H9 (cell line): Measurements from ENCODE around the gene FMN1. TPM values are rescaled to one million over a fixed set of nuclear protein-coding genes. Genes with fewer than 3 reads are reported as not detected.

Source experiments
- DNase-seq: peaks from one replicate; pipeline ENCODE4 v3.0.0-alpha.2; 2017
- H2AFZ ChIP-seq: one replicate; pipeline ENCODE4 v1.6.1; 2013; ENCODE audit warnings: mild to moderate bottlenecking, low read length, control low read depth, moderate library complexity
- H2AK5ac ChIP-seq: 2 replicates; pipeline ENCODE4 v1.6.1; 2013; ENCODE audit warnings: low read length, control low read depth, mixed read lengths; ENCODE audit not compliant: insufficient read length
- H2BK120ac ChIP-seq: one replicate; pipeline ENCODE4 v1.6.1; 2013; ENCODE audit warnings: low read depth, mild to moderate bottlenecking, low read length, control low read depth, inconsistent platforms; ENCODE audit not compliant: poor library complexity, severe bottlenecking
- H2BK12ac ChIP-seq: 2 replicates; pipeline ENCODE4 v1.6.1; 2013; ENCODE audit warnings: low read length, control low read depth, mixed read lengths, low read depth; ENCODE audit not compliant: insufficient read length
- H2BK15ac ChIP-seq: 2 replicates; pipeline ENCODE4 v1.6.1; 2013; ENCODE audit warnings: low read depth, low read length, control low read depth
- H2BK20ac ChIP-seq: one replicate; pipeline ENCODE4 v1.6.1; 2013; ENCODE audit warnings: low read depth, mild to moderate bottlenecking, low read length, control low read depth, inconsistent platforms; ENCODE audit not compliant: poor library complexity, severe bottlenecking
- H2BK5ac ChIP-seq: 2 replicates; pipeline ENCODE4 v1.6.1; 2013; ENCODE audit warnings: low read length, control low read depth, mixed read lengths; ENCODE audit not compliant: insufficient read length
- H3K14ac ChIP-seq: 2 replicates; pipeline ENCODE4 v1.6.1; 2013; ENCODE audit warnings: low read length, control low read depth; ENCODE audit not compliant: insufficient read depth
- H3K18ac ChIP-seq: 2 replicates; pipeline ENCODE4 v1.6.1; 2013; ENCODE audit warnings: low read depth, mild to moderate bottlenecking, mixed read lengths, low read length, control low read depth; ENCODE audit not compliant: insufficient read length
- H3K23ac ChIP-seq: 2 replicates; pipeline ENCODE4 v1.6.1; 2013; ENCODE audit warnings: low read length, control low read depth, mixed read lengths, low read depth; ENCODE audit not compliant: insufficient read length
- H3K23me2 ChIP-seq: 2 replicates; pipeline ENCODE4 v1.6.1; 2013; ENCODE audit warnings: low read depth, mild to moderate bottlenecking, mixed read lengths, low read length, control low read depth; ENCODE audit not compliant: insufficient read length, poor library complexity, severe bottlenecking
- H3K27ac ChIP-seq: 2 replicates; pipeline ENCODE4 v1.5.1; 2013; ENCODE audit warnings: low read length, control low read depth, mixed read lengths, low read depth; ENCODE audit not compliant: insufficient read length
- H3K27me3 ChIP-seq: 2 replicates; pipeline ENCODE4 v1.6.1; 2013; ENCODE audit warnings: low read length, control low read depth, inconsistent platforms; ENCODE audit not compliant: insufficient read depth
- H3K4ac ChIP-seq: 2 replicates; pipeline ENCODE4 v1.6.1; 2013; ENCODE audit warnings: low read depth, mild to moderate bottlenecking, control low read depth, inconsistent platforms, low read length, moderate library complexity
- H3K4me1 ChIP-seq: 2 replicates; pipeline ENCODE4 v1.6.1; 2013; ENCODE audit warnings: low read length, control low read depth, inconsistent platforms; ENCODE audit not compliant: insufficient read depth
- H3K4me2 ChIP-seq: 2 replicates; pipeline ENCODE4 v1.6.1; 2013; ENCODE audit warnings: low read length, control low read depth, mixed read lengths; ENCODE audit not compliant: insufficient read length, insufficient read depth
- H3K56ac ChIP-seq: 2 replicates; pipeline ENCODE4 v1.6.1; 2013; ENCODE audit warnings: low read depth, mild to moderate bottlenecking, mixed read lengths, low read length, control low read depth; ENCODE audit not compliant: insufficient read length
- H3K79me1 ChIP-seq: 2 replicates; pipeline ENCODE4 v1.6.1; 2013; ENCODE audit warnings: low read depth, mild to moderate bottlenecking, moderate library complexity, low read length, control low read depth, inconsistent platforms; ENCODE audit not compliant: insufficient read depth, poor library complexity, severe bottlenecking
- H3K79me2 ChIP-seq: 2 replicates; pipeline ENCODE4 v1.6.1; 2013; ENCODE audit warnings: low read length, control low read depth, inconsistent platforms; ENCODE audit not compliant: insufficient read depth
- H3K9ac ChIP-seq: 2 replicates; pipeline ENCODE4 v1.6.1; 2013; ENCODE audit warnings: low read length, control low read depth, mixed read lengths; ENCODE audit not compliant: insufficient read length; ENCODE audit errors: extremely low read depth
- H3K9me3 ChIP-seq: one replicate; pipeline ENCODE4 v1.6.1; 2013; ENCODE audit warnings: low read depth, low read length, inconsistent platforms; ENCODE audit not compliant: control insufficient read depth
- H3T11ph ChIP-seq: one replicate; pipeline ENCODE4 v1.6.1; 2013; ENCODE audit warnings: mild to moderate bottlenecking, low read length, control low read depth, inconsistent platforms
- H4K20me1 ChIP-seq: one replicate; pipeline ENCODE4 v1.6.1; 2013; ENCODE audit not compliant: control insufficient read depth, insufficient read length, insufficient read depth
- H4K5ac ChIP-seq: 2 replicates; pipeline ENCODE4 v1.6.1; 2013; ENCODE audit warnings: low read depth, mild to moderate bottlenecking, mixed read lengths, low read length, control low read depth; ENCODE audit not compliant: insufficient read length
- H4K8ac ChIP-seq: replicated peaks from 2 replicates; pipeline ENCODE4 v1.6.1; 2013; ENCODE audit warnings: low read length, control low read depth, mixed read lengths, low read depth; ENCODE audit not compliant: insufficient read length
- H4K91ac ChIP-seq: 2 replicates; pipeline ENCODE4 v1.6.1; 2013; ENCODE audit warnings: low read depth, mild to moderate bottlenecking, moderate library complexity, mixed read lengths, low read length, control low read depth; ENCODE audit not compliant: insufficient read length
- H3K27ac Mint-ChIP-seq, 3 experiments: 2 replicates in 2 of 3; 3 replicates in 1 of 3; pipeline ENCODE4 v1.8.0; 2020 to 2021; ENCODE audit warnings: mixed read lengths in 3 of 3, mild to moderate bottlenecking in 1 of 3, moderate library complexity in 1 of 3
- H3K27me3 Mint-ChIP-seq: 2 replicates; pipeline ENCODE4 v1.8.0; 2021; ENCODE audit warnings: low read depth, mild to moderate bottlenecking, moderate library complexity, mixed read lengths
- H3K36me3 Mint-ChIP-seq, 3 experiments: 2 replicates in 2 of 3; 3 replicates in 1 of 3; pipeline ENCODE4 v1.8.0; 2020 to 2021; ENCODE audit warnings: low read depth in 3 of 3, mixed read lengths in 3 of 3; ENCODE audit not compliant: insufficient read depth in 1 of 3
- H3K4me1 Mint-ChIP-seq, 2 experiments: 2 replicates each; pipeline ENCODE4 v1.8.0; 2020; ENCODE audit warnings: mixed read lengths in 2 of 2
- H3K4me3 Mint-ChIP-seq, 2 experiments: 2 replicates in 1 of 2; 3 replicates in 1 of 2; pipeline ENCODE4 v1.8.0; 2020 to 2021; ENCODE audit warnings: mild to moderate bottlenecking in 2 of 2, mixed read lengths in 2 of 2, moderate library complexity in 1 of 2
- H3K9me3 Mint-ChIP-seq, 2 experiments: 2 replicates in 1 of 2; 3 replicates in 1 of 2; pipeline ENCODE4 v1.8.0; 2020; ENCODE audit warnings: mild to moderate bottlenecking in 2 of 2, mixed read lengths in 2 of 2, moderate library complexity in 1 of 2
- CTCF ChIP-seq: fragments of 200-600 bp; sonication (generic); conservative IDR thresholded peaks from 3 replicates; pipeline ENCODE4 v1.8.0; 2021; ENCODE audit warnings: antibody characterized with exemption, mild to moderate bottlenecking
- WGBS: extraction: QIAGEN DNeasy Blood & Tissue Kit; methylation state at CpG from one replicate; pipeline ENCODE4 v1.1.7; 2013; ENCODE audit warnings: missing lambda C conversion rate, low lambda C conversion rate, mixed read lengths; ENCODE audit not compliant: insufficient read length; ENCODE audit errors: extremely low coverage; 5-methylcytosine and 5-hydroxymethylcytosine counted together
- total RNA-seq: library from RNA; stranded (reverse); gene quantifications from 2 replicates; pipeline ENCODE4 v1.2.1, GENCODE V29; 2021

FMN1 gene
- total RNA-seq, 1 experiment from 2014 or later: 1.9 TPM

GRCh38 chr15:33064878-33065277, 129.6 kb downstream of the FMN1 start:
- no peak overlapping the region for H3K4me2 ChIP-seq

More at GRCh38 chr15:33064878-33065277, 129.6 kb downstream of the FMN1 start:
- no peak for DNase-seq
- H3T11ph ChIP-seq: no peak overlapping the region
- no peak overlapping the region for H4K91ac ChIP-seq
- no peak overlapping the region for H3K23ac ChIP-seq
- no peak overlapping the region for H2AK5ac ChIP-seq
- WGBS: no CpG with 5 or more reads among the region's 3 CpGs
- H2BK20ac ChIP-seq: no peak overlapping the region
- H3K18ac ChIP-seq: no peak overlapping the region
- peaks cover 6% of the 10 kb centered on the region for H3K23me2 ChIP-seq
- H3K27me3 ChIP-seq: no peaks in the 10 kb centered on the region
- H2BK120ac ChIP-seq: no peak overlapping the region
- Mint-ChIP-seq H3K4me3 (no peak overlapping the region), H3K4me1 (peaks cover 28 to 43% of the 10 kb centered on the region in 2 experiments), H3K9me3 (no peaks in the 10 kb centered on the region), H3K27me3 (peaks cover 10% of the 10 kb centered on the region), H3K27ac (no peak overlapping the region), H3K36me3 (peaks cover 0 to 1% (median 0%) of the 10 kb centered on the region in 3 experiments; a peak in 2 of 7 replicates)
- H4K20me1 ChIP-seq: no peaks in the 10 kb centered on the region
- H3K9me3 ChIP-seq: no peaks in the 10 kb centered on the region
- H3K4me1 ChIP-seq: peaks cover 23% of the 10 kb centered on the region
- no peak overlapping the region for H2BK12ac ChIP-seq
- no peak overlapping the region for H3K27ac ChIP-seq
- no peak overlapping the region for H4K5ac ChIP-seq
- H3K56ac ChIP-seq: no peak overlapping the region
- no peak overlapping the region for H3K9ac ChIP-seq
- no peak for TF ChIP-seq CTCF
- no peak overlapping the region for H3K4ac ChIP-seq
- no peak overlapping the region for H3K14ac ChIP-seq
- H3K79me1 ChIP-seq: no peaks in the 10 kb centered on the region
- no peak overlapping the region for H4K8ac ChIP-seq
- H2AFZ ChIP-seq: no peak overlapping the region
- H3K79me2 ChIP-seq: no peaks in the 10 kb centered on the region
- H2BK5ac ChIP-seq: no peak overlapping the region
- H2BK15ac ChIP-seq: no peak overlapping the region
